K562 (cell line): ENCODE data around the gene DELE1. TPM values are rescaled to one million over a fixed set of nuclear protein-coding genes. Genes with fewer than 3 reads are reported as not detected.

Experiments used
- CEBPB ChIP-seq: fragments of 450-650 bp; IDR thresholded peaks from 2 replicates; pipeline ENCODE4 v1.6.1; 2016; ENCODE audit warnings: missing genetic modification characterization, missing compliant biosample characterization
- FOS ChIP-seq: IDR thresholded peaks from 3 replicates; pipeline ENCODE4 v1.6.1; 2011; ENCODE audit not compliant: insufficient read length; ENCODE audit errors: extremely low read depth
- GMEB1 ChIP-seq: fragments of 250-450 bp; sonication (Bioruptor Pico); IDR thresholded peaks from 2 replicates; pipeline ENCODE4 v1.4.0; 2020; ENCODE audit warnings: mild to moderate bottlenecking
- MED1 ChIP-seq: sonication (generic); formaldehyde crosslinking; IDR thresholded peaks from 2 replicates; pipeline ENCODE4 v1.8.1; 2023; ENCODE audit warnings: missing genetic modification reagents, borderline replicate concordance
- MTA3 ChIP-seq: fragments of 450-650 bp; formaldehyde crosslinking; IDR thresholded peaks from 2 replicates; pipeline ENCODE4 v1.6.1; 2017; ENCODE audit warnings: mild to moderate bottlenecking, borderline replicate concordance
- NFATC3 ChIP-seq: fragments of 450-650 bp; IDR thresholded peaks from 2 replicates; pipeline ENCODE4 v1.6.1; 2017; ENCODE audit warnings: mild to moderate bottlenecking
- NFIC ChIP-seq: fragments of 450-650 bp; IDR thresholded peaks from 2 replicates; pipeline ENCODE4 v1.6.1; 2017; ENCODE audit warnings: mild to moderate bottlenecking, inconsistent platforms
- NR4A1 ChIP-seq, 2 experiments: fragments of 250-450 bp in 1 of 2; fragments of 450-650 bp in 1 of 2; sonication (Bioruptor Pico) in 1 of 2; IDR thresholded peaks; 2 replicates each; pipeline versions ENCODE4 v1.4.0 to v1.6.1; 2016 to 2020; ENCODE audit warnings: mild to moderate bottlenecking in 2 of 2, missing compliant biosample characterization in 1 of 2, missing genetic modification characterization in 1 of 2, moderate library complexity in 1 of 2
- SMAD3 ChIP-seq: fragments of 450-650 bp; formaldehyde crosslinking; conservative IDR thresholded peaks from 2 replicates; pipeline ENCODE4 v1.4.0; 2020; ENCODE audit warnings: mild to moderate bottlenecking
- TAF15 ChIP-seq: fragments of 200-400 bp; formaldehyde crosslinking; IDR thresholded peaks from 2 replicates; pipeline ENCODE4 v1.6.1; 2017; ENCODE audit warnings: mild to moderate bottlenecking, low read depth, low read length, moderate library complexity
- U2AF1 ChIP-seq: fragments of 200-400 bp; formaldehyde crosslinking; optimal IDR thresholded peaks from 2 replicates; pipeline ENCODE3; 2017; ENCODE audit warnings: mild to moderate bottlenecking, low read depth, low read length, moderate library complexity
- VEZF1 ChIP-seq: fragments of 200-800 bp; sonication (Bioruptor generic); IDR thresholded peaks from 2 replicates; pipeline ENCODE4 v1.6.1; 2017; ENCODE audit warnings: missing genetic modification characterization, missing compliant biosample characterization
- ZNF318 ChIP-seq, 2 experiments: fragments of 450-650 bp; IDR thresholded peaks; 2 replicates each; pipeline ENCODE4 v1.6.1; 2016; ENCODE audit warnings: mild to moderate bottlenecking in 2 of 2, borderline replicate concordance in 1 of 2, low read depth in 1 of 2, moderate library complexity in 1 of 2
- ZNF408 ChIP-seq: fragments of 250-450 bp; sonication (Bioruptor Pico); IDR thresholded peaks from 2 replicates; pipeline ENCODE4 v1.4.0; 2020; ENCODE audit warnings: low read depth, mild to moderate bottlenecking, moderate library complexity
- ZNF586 ChIP-seq: fragments of 450-650 bp; formaldehyde crosslinking; conservative IDR thresholded peaks from 2 replicates; pipeline ENCODE4 v1.4.0; 2020; ENCODE audit warnings: mild to moderate bottlenecking, moderate library complexity
- polyA plus RNA-seq, 8 experiments: library from polyadenylated mRNA; depleted of rRNA in 4 of 8; stranded (reverse) in 5 of 8; unstranded in 3 of 8; fragments of >200 nt; fragmentation: Nextera tagmentation in 2 of 8; fragmentation: Illumina TruSeq in 1 of 8; extraction: Ambion mirVana in 2 of 8; extraction: Trizol in 1 of 8; gene quantifications; 2 replicates each; pipeline versions ENCODE4 v1.2.1 to v1.2.3, GENCODE V29; 2011 to 2014; ENCODE audit warnings: inconsistent platforms in 1 of 8, missing spikeins in 1 of 8
- total RNA-seq, 7 experiments: library from RNA; depleted of rRNA in 6 of 7; stranded (reverse); fragments of >200 nt in 6 of 7; fragmentation: Illumina TruSeq in 2 of 7; extraction: Trizol in 2 of 7; gene quantifications; 2 replicates each; pipeline versions ENCODE4 v1.2.1 to v1.2.3, GENCODE V29; 2011 to 2021; ENCODE audit warnings: low replicate concordance in 1 of 7

Gene DELE1
- total and polyA plus RNA-seq, 9 of the 15 experiments (the other 6 are each of a cell fraction or from before 2014, with no cell fraction given), result 16.6 to 74.4 (median 49.8) TPM

GRCh38 chr5:141968914-141969608, 45.4 kb downstream of the DELE1 start, which contains the start of gene RNF14 (continued):
- no peak for TF ChIP-seq ZNF318 (IDR thresholded peaks at IDR 0.05; ENCODE audit: borderline replicate concordance in 1 of 2, low read depth in 1 of 2)
- no peak for TF ChIP-seq NFIC
- TF ChIP-seq NR4A1 (CRISPR knock-in tag; IDR thresholded peaks at IDR 0.05), result 0 out of 2 replicates have a peak, but pooled peaks have one; percentile 47
- no peak for TF ChIP-seq NR4A1 (tag; IDR thresholded peaks at IDR 0.05)
- peak; percentile 90; the same call in 1 of the 2 replicates for TF ChIP-seq MTA3
- no peak for TF ChIP-seq ZNF408 (CRISPR knock-in tag)
- no peak for TF ChIP-seq FOS
- TF ChIP-seq U2AF1, result no peak
- TF ChIP-seq VEZF1, result peak; percentile 34; the same call in 1 of the 2 replicates
- no peak for TF ChIP-seq ZNF586
- no peak for TF ChIP-seq TAF15
- TF ChIP-seq MED1, result no peak
- 0 out of 2 replicates have a peak, but pooled peaks have one; percentile 51 for TF ChIP-seq SMAD3
- TF ChIP-seq GMEB1, result no peak; the same call in 1 of the 2 replicates
- TF ChIP-seq NFATC3, result no peak
- TF ChIP-seq CEBPB (tag), result no peak
